HepG2 (cell line): ENCODE data around the gene CSNK1D. TPM values are rescaled to one million over a fixed set of nuclear protein-coding genes. Genes with fewer than 3 reads are reported as not detected.

ENCODE experiments used
- ARNTL ChIP-seq: sonication (generic); formaldehyde crosslinking; IDR thresholded peaks from 2 replicates; pipeline ENCODE4 v1.4.0; 2020; ENCODE audit warnings: mild to moderate bottlenecking, missing genetic modification reagents
- DMAP1 ChIP-seq: IDR thresholded peaks from 2 replicates; pipeline ENCODE4 v1.6.1; 2016
- DPF2 ChIP-seq: sonication (generic); formaldehyde crosslinking; IDR thresholded peaks from 2 replicates; pipeline ENCODE4 v1.4.0; 2020; ENCODE audit warnings: mild to moderate bottlenecking, low read depth, missing genetic modification reagents, borderline replicate concordance
- GPN1 ChIP-seq: sonication (generic); formaldehyde crosslinking; IDR thresholded peaks from 2 replicates; pipeline ENCODE4 v1.5.1; 2020; ENCODE audit warnings: missing genetic modification reagents, borderline replicate concordance
- HIVEP1 ChIP-seq: sonication (generic); formaldehyde crosslinking; IDR thresholded peaks from 2 replicates; pipeline ENCODE4 v1.4.0; 2020; ENCODE audit warnings: mild to moderate bottlenecking, missing genetic modification reagents
- ISL2 ChIP-seq: sonication (generic); formaldehyde crosslinking; IDR thresholded peaks from 2 replicates; pipeline ENCODE4 v1.5.0; 2020; ENCODE audit warnings: missing genetic modification reagents
- MBD4 ChIP-seq: IDR thresholded peaks from 2 replicates; pipeline ENCODE4 v1.6.1; 2012; ENCODE audit warnings: low read length, inconsistent platforms, borderline replicate concordance
- MZF1 ChIP-seq: sonication (generic); formaldehyde crosslinking; IDR thresholded peaks from 2 replicates; pipeline ENCODE4 v1.8.1; 2023; ENCODE audit warnings: mild to moderate bottlenecking, missing genetic modification reagents, borderline replicate concordance
- NFE2L1 ChIP-seq: sonication (generic); formaldehyde crosslinking; IDR thresholded peaks from 2 replicates; pipeline ENCODE4 v1.4.0; 2020; ENCODE audit warnings: missing genetic modification reagents, mild to moderate bottlenecking, borderline replicate concordance
- NFYC ChIP-seq: IDR thresholded peaks from 2 replicates; pipeline ENCODE4 v1.6.1; 2016; ENCODE audit warnings: missing genetic modification reagents, missing compliant biosample characterization
- SMYD3 ChIP-seq: sonication (generic); formaldehyde crosslinking; IDR thresholded peaks from 2 replicates; pipeline ENCODE4 v1.8.1; 2023; ENCODE audit warnings: mild to moderate bottlenecking, missing genetic modification reagents
- SPEN ChIP-seq: sonication (generic); formaldehyde crosslinking; IDR thresholded peaks from 2 replicates; pipeline ENCODE4 v1.5.1; 2020; ENCODE audit warnings: low read depth, mild to moderate bottlenecking, missing genetic modification reagents
- TEAD2 ChIP-seq: sonication (generic); formaldehyde crosslinking; IDR thresholded peaks from 2 replicates; pipeline ENCODE4 v1.9.0; 2021; ENCODE audit warnings: missing genetic modification reagents
- YEATS4 ChIP-seq: sonication (generic); formaldehyde crosslinking; IDR thresholded peaks from 2 replicates; pipeline ENCODE4 v1.4.0; 2020; ENCODE audit warnings: missing genetic modification reagents, borderline replicate concordance
- ZBTB21 ChIP-seq: sonication (generic); formaldehyde crosslinking; IDR thresholded peaks from 2 replicates; pipeline ENCODE4 v1.4.0; 2020; ENCODE audit warnings: missing genetic modification reagents
- ZNF160 ChIP-seq: sonication (generic); formaldehyde crosslinking; IDR thresholded peaks from 2 replicates; pipeline ENCODE4 v1.8.0; 2022; ENCODE audit warnings: mild to moderate bottlenecking, inconsistent platforms, missing genetic modification reagents
- ZNF282 ChIP-seq: fragments of 450-650 bp; IDR thresholded peaks from 2 replicates; pipeline ENCODE4 v1.6.1; 2018; ENCODE audit not compliant: partially characterized antibody
- ZNF343 ChIP-seq: sonication (generic); formaldehyde crosslinking; IDR thresholded peaks from 2 replicates; pipeline ENCODE4 v1.4.0; 2020; ENCODE audit warnings: mild to moderate bottlenecking, missing genetic modification reagents
- ZNF350 ChIP-seq: sonication (generic); formaldehyde crosslinking; IDR thresholded peaks from 2 replicates; pipeline ENCODE4 v1.4.0; 2020; ENCODE audit warnings: mild to moderate bottlenecking, low read depth, missing genetic modification reagents, borderline replicate concordance
- ZNF629 ChIP-seq: sonication (generic); formaldehyde crosslinking; conservative IDR thresholded peaks from 2 replicates; pipeline ENCODE4 v1.5.0; 2020; ENCODE audit warnings: missing genetic modification reagents
- ZNF678 ChIP-seq: sonication (generic); formaldehyde crosslinking; IDR thresholded peaks from 2 replicates; pipeline ENCODE4 v1.4.0; 2020; ENCODE audit warnings: mild to moderate bottlenecking, missing genetic modification reagents
- ZSCAN9 ChIP-seq: IDR thresholded peaks from 2 replicates; pipeline ENCODE4 v1.6.1; 2016; ENCODE audit warnings: borderline replicate concordance
- polyA plus RNA-seq, 8 experiments: library from polyadenylated mRNA; depleted of rRNA in 3 of 8; stranded (reverse) in 7 of 8; unstranded in 1 of 8; fragments of >200 nt; fragmentation: Illumina TruSeq in 4 of 8; extraction: Trizol in 4 of 8; gene quantifications; 2 replicates each; pipeline versions ENCODE4 v1.2.1 to v1.2.3, GENCODE V29; 2011 to 2016; ENCODE audit warnings: low read depth in 4 of 8, missing spikeins in 1 of 8, mixed read lengths in 1 of 8; ENCODE audit not compliant: insufficient read depth in 1 of 8
- total RNA-seq, 5 experiments: library from RNA; depleted of rRNA; stranded (reverse); fragments of >200 nt; fragmentation: Illumina TruSeq; extraction: Trizol; gene quantifications; 2 replicates each; pipeline ENCODE4 v1.2.3, GENCODE V29; 2016; ENCODE audit warnings: low read depth in 1 of 5
- TF ChIP-seq, protein P1 (sequence below): IDR thresholded peaks from 2 replicates; pipeline ENCODE4 v1.4.0; 2020; ENCODE audit warnings: mild to moderate bottlenecking, missing genetic modification reagents
- TF ChIP-seq, protein P2 (sequence below): sonication (generic); formaldehyde crosslinking; IDR thresholded peaks from 2 replicates; pipeline ENCODE4 v1.8.1; 2023; ENCODE audit warnings: mild to moderate bottlenecking, missing genetic modification reagents
- TF ChIP-seq, protein P3 (sequence below): sonication (generic); formaldehyde crosslinking; IDR thresholded peaks from 2 replicates; pipeline ENCODE4 v1.8.1; 2023; ENCODE audit warnings: missing genetic modification reagents, inconsistent platforms, borderline replicate concordance

The CSNK1D gene
- total and polyA plus RNA-seq, 2 of the 13 experiments (the other 11 are each of a cell fraction or from before 2014, with no cell fraction given), result 31.5 to 128 TPM

DNA sequence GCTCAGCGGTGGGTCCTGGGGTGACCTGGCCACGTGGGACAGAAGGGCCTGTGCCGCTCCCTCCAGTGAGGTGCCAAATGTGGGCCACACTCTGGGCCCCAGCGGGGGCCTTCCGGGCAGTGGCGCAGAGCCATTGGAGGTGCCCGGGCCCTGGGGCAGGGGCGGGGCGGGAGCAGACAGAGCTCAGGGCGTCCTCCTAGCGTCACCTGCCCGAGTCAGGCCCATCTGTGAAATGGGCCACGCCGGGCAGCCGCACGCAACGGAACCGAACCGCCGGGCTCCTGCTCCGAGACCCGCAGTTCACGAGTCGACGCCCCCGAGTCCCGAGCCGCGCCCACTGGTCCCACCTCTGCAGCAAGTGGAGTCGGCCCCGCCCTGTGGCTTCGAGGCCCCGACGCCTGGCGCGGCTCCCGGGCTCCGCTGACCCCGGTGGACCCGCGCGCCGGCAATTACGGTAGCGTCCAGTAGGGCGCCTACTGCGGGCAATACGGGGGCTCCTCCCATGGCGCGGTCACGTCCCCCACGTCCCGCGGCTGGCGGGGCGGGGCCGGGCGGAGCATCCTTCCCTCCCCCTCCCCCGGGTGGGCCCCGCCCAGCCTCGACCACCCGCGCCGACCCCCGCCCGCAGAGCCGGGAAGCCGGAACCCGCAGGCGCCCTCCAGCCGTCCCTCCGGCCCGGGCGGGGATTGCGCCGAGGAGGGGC is 42.7 kb downstream of the CSNK1D start (continued):
- TF ChIP-seq ZNF343 (CRISPR knock-in tag), result peak; percentile 94
- TF ChIP-seq ISL2 (CRISPR knock-in tag), result peak; percentile 85
- peak; percentile 94 for TF ChIP-seq YEATS4 (CRISPR knock-in tag)
- peak; percentile 64; the same call in 1 of the 2 replicates for TF ChIP-seq DPF2 (CRISPR knock-in tag)
- TF ChIP-seq, protein P1, sequence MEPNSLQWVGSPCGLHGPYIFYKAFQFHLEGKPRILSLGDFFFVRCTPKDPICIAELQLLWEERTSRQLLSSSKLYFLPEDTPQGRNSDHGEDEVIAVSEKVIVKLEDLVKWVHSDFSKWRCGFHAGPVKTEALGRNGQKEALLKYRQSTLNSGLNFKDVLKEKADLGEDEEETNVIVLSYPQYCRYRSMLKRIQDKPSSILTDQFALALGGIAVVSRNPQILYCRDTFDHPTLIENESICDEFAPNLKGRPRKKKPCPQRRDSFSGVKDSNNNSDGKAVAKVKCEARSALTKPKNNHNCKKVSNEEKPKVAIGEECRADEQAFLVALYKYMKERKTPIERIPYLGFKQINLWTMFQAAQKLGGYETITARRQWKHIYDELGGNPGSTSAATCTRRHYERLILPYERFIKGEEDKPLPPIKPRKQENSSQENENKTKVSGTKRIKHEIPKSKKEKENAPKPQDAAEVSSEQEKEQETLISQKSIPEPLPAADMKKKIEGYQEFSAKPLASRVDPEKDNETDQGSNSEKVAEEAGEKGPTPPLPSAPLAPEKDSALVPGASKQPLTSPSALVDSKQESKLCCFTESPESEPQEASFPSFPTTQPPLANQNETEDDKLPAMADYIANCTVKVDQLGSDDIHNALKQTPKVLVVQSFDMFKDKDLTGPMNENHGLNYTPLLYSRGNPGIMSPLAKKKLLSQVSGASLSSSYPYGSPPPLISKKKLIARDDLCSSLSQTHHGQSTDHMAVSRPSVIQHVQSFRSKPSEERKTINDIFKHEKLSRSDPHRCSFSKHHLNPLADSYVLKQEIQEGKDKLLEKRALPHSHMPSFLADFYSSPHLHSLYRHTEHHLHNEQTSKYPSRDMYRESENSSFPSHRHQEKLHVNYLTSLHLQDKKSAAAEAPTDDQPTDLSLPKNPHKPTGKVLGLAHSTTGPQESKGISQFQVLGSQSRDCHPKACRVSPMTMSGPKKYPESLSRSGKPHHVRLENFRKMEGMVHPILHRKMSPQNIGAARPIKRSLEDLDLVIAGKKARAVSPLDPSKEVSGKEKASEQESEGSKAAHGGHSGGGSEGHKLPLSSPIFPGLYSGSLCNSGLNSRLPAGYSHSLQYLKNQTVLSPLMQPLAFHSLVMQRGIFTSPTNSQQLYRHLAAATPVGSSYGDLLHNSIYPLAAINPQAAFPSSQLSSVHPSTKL (CRISPR knock-in tag), result peak; percentile 83
- TF ChIP-seq MZF1 (CRISPR knock-in tag), result peak; percentile 95
- peak; percentile 95 for TF ChIP-seq ZNF160
- peak; percentile 98; the same call in 1 of the 2 replicates for TF ChIP-seq ZNF678
- TF ChIP-seq NFE2L1 (CRISPR knock-in tag), result peak; percentile 95; the same call in 1 of the 2 replicates
- no peak for TF ChIP-seq MBD4
- no peak for TF ChIP-seq NFYC
- 0 out of 2 replicates have a peak, but pooled peaks have one; percentile 13 for TF ChIP-seq ZNF350 (CRISPR knock-in tag)
- TF ChIP-seq ZSCAN9 (CRISPR knock-in tag), result peak; percentile 38; the same call in 1 of the 2 replicates
- 0 out of 2 replicates have a peak, but pooled peaks have one; percentile 57 for TF ChIP-seq GPN1
- peak; percentile 79; the same call in 1 of the 2 replicates for TF ChIP-seq DMAP1 (CRISPR knock-in tag)
- TF ChIP-seq, protein P2, sequence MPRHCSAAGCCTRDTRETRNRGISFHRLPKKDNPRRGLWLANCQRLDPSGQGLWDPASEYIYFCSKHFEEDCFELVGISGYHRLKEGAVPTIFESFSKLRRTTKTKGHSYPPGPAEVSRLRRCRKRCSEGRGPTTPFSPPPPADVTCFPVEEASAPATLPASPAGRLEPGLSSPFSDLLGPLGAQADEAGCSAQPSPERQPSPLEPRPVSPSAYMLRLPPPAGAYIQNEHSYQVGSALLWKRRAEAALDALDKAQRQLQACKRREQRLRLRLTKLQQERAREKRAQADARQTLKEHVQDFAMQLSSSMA (CRISPR knock-in tag), result peak; percentile 95
- peak; percentile 99 for TF ChIP-seq ZNF629 (CRISPR knock-in tag)
- peak; percentile 88 for TF ChIP-seq HIVEP1 (CRISPR knock-in tag)
- peak; percentile 78; the same call in 1 of the 2 replicates for TF ChIP-seq TEAD2
- TF ChIP-seq, protein P3, sequence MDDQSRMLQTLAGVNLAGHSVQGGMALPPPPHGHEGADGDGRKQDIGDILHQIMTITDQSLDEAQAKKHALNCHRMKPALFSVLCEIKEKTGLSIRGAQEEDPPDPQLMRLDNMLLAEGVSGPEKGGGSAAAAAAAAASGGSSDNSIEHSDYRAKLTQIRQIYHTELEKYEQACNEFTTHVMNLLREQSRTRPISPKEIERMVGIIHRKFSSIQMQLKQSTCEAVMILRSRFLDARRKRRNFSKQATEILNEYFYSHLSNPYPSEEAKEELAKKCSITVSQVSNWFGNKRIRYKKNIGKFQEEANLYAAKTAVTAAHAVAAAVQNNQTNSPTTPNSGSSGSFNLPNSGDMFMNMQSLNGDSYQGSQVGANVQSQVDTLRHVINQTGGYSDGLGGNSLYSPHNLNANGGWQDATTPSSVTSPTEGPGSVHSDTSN (CRISPR knock-in tag), result peak; percentile 88
- TF ChIP-seq ZNF282, result no peak
- peak; percentile 80 for TF ChIP-seq SPEN (CRISPR knock-in tag)
- TF ChIP-seq ARNTL (CRISPR knock-in tag), result peak; percentile 88
- no peak for TF ChIP-seq ZBTB21 (CRISPR knock-in tag)
- TF ChIP-seq SMYD3, result peak; percentile 98
